ENCODE measurements around the gene MACROD1. TPM values are rescaled to one million over a fixed set of nuclear protein-coding genes. Genes with fewer than 3 reads are reported as not detected.

MACROD1 gene
- total RNA-seq, 1 donor from 2014 or later = 61.4 TPM

DNA sequence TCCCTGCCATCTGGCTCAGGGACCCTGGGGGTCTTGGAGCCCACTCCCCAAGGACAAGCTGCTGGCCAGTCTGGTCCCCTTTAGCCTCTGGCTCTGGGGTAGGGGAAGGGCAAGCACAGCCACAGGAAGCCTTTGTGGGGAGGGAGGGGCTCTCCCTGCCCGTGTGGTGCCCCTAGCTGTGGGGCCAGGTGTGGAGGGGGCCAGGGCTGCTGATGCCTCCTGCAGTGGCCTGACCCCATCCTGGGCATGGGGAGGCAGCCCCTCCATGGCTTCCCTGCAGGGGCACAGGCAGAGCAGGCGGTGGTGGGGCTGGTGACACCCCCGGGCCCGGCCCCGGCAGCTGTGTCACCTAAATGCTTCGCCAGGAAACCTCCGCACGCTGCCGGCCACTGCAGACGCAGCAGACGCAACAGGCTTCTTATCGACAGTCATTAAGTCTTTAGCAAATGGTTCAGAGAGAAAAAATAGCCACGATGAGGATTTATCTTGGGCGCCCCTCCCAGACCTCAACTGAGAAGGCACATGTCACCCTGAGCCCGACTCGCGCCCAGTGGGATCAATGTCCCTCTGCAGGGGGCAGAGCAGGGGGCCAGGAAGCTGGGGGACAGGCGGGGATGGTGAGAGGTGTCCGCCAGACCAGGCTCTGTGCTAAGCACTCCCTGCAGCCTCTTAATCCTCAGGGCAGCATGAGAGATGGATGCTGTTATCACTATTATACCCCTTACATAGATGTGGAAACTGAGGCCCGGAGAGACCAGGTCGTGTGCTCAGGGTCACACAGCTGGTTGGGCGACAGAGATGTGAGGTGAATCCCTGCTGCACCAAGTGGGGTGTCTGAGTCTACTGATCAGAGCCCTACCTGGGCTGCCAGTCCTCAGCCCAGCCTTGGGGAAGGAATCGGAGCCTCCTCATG is 96.3 kb downstream of the MACROD1 start:
- Histone ChIP-seq H3K36me3 (no peaks in the 10 kb centered on the region), H3K9me3 (no peaks in the 10 kb centered on the region), H3K4me3 (no peak overlapping the region), H3K4me1 (no peaks in the 10 kb centered on the region), H3K27me3 (no peaks in the 10 kb centered on the region), H3K27ac (no peak overlapping the region)
- DNase-seq (ENCODE audit: extremely low spot score in 2 of 2) = no peak
- intact Hi-C loops (cut with DNase I) = no loop called here
- TF ChIP-seq POLR2A (IDR thresholded peaks at IDR 0.05) (no peak), POLR2AphosphoS5 (IDR thresholded peaks at IDR 0.05; ENCODE audit: insufficient read depth in 1 of 2, low read depth in 1 of 2) (no peak)
- TF ChIP-seq, protein P1, sequence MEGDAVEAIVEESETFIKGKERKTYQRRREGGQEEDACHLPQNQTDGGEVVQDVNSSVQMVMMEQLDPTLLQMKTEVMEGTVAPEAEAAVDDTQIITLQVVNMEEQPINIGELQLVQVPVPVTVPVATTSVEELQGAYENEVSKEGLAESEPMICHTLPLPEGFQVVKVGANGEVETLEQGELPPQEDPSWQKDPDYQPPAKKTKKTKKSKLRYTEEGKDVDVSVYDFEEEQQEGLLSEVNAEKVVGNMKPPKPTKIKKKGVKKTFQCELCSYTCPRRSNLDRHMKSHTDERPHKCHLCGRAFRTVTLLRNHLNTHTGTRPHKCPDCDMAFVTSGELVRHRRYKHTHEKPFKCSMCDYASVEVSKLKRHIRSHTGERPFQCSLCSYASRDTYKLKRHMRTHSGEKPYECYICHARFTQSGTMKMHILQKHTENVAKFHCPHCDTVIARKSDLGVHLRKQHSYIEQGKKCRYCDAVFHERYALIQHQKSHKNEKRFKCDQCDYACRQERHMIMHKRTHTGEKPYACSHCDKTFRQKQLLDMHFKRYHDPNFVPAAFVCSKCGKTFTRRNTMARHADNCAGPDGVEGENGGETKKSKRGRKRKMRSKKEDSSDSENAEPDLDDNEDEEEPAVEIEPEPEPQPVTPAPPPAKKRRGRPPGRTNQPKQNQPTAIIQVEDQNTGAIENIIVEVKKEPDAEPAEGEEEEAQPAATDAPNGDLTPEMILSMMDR (IDR thresholded peaks at IDR 0.05) = no peak

- no peaks in the 10 kb centered on the region for H3K36me3 ChIP-seq
- H3K4me3 ChIP-seq = no peak overlapping the region
- no peaks in the 10 kb centered on the region for H3K27me3 ChIP-seq
- TF ChIP-seq, protein P1 (IDR thresholded peaks at IDR 0.05) = no peak
- TF ChIP-seq POLR2AphosphoS5 (IDR thresholded peaks at IDR 0.05; ENCODE audit: insufficient read depth in 1 of 2, low read depth in 1 of 2) (no peak), POLR2A (IDR thresholded peaks at IDR 0.05) (no peak)
- intact Hi-C loops (cut with DNase I) = no loop called here
- H3K9me3 ChIP-seq = no peaks in the 10 kb centered on the region
- no peaks in the 10 kb centered on the region for H3K4me1 ChIP-seq
- no peak for DNase-seq (ENCODE audit: extremely low spot score in 2 of 2)
- no peak overlapping the region for H3K27ac ChIP-seq
These were observed 97.1 kb downstream of the MACROD1 start for GRCh38 chr11:64068705-64069400.

DNA sequence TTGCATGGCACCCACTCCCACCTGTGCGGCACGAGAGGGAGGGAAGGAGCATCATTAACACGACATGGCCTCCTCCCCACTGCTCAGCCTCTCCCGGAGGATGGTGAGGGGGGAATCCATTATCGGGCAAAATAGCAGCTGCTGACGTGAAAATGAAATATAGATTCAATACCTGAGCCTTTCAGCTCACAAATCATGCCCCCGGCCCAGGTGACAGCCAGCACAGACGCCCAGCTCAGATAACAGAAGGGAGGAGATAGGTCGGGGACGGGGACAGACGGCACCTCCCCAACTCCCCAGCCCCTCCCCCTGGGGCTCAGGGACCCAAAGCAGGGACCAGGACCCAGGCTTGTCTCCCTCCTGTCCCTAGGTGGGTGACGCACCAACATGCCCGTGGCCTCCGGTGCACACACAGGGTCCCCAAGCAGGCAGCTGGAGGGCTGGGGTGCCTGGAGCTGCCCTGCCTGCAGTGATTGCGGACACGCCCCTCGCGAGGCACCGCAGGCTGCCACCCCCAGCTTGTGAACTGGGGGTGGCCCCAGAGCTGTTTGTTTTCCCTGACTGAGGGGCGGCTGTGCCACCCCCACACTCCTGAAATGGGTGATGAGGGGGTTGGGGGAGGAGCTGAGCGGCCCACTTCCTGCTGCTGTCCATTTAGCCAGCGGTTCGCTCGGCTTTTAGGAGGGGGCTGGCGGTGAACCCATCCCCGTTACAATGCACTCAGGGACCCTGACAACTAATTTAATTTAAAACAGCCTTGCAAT is 98.5 kb downstream of the MACROD1 start:
- Histone ChIP-seq H3K27me3 (no peaks in the 10 kb centered on the region), H3K36me3 (no peaks in the 10 kb centered on the region)
- TF ChIP-seq POLR2AphosphoS5 (IDR thresholded peaks at IDR 0.05; ENCODE audit: insufficient read depth in 1 of 2, low read depth in 1 of 2) (no peak), POLR2A (IDR thresholded peaks at IDR 0.05) (no peak)
- TF ChIP-seq, protein P1 (IDR thresholded peaks at IDR 0.05) = no peak

GRCh38 chr11:64065712-64066111 is 100.2 kb downstream of the MACROD1 start:
- no peak overlapping the region for H3K4me3 ChIP-seq
- H3K4me1 ChIP-seq = peaks cover 8% of the 10 kb centered on the region
- H3K27ac ChIP-seq = no peak overlapping the region
- no peaks in the 10 kb centered on the region for H3K9me3 ChIP-seq
- intact Hi-C loops (cut with DNase I) = no loop called here
- H3K27me3 ChIP-seq = no peaks in the 10 kb centered on the region
- H3K36me3 ChIP-seq = no peaks in the 10 kb centered on the region
- TF ChIP-seq POLR2A (IDR thresholded peaks at IDR 0.05) = no peak
- TF ChIP-seq, protein P1 (IDR thresholded peaks at IDR 0.05) = no peak
- no peak for TF ChIP-seq POLR2AphosphoS5 (IDR thresholded peaks at IDR 0.05; ENCODE audit: insufficient read depth in 1 of 2, low read depth in 1 of 2)
- no peak for DNase-seq (ENCODE audit: extremely low spot score in 2 of 2)

More for the DNA sequence above, 98.5 kb downstream of the MACROD1 start:
- Histone ChIP-seq H3K4me3 (no peak overlapping the region), H3K9me3 (no peaks in the 10 kb centered on the region), H3K27ac (no peak overlapping the region), H3K4me1 (no peaks in the 10 kb centered on the region)
- intact Hi-C loops (cut with DNase I) = no loop called here
- no peak for DNase-seq (ENCODE audit: extremely low spot score in 2 of 2)
